Upper lobe of right lung (tissue), 1 donor: ENCODE data around the gene RNMT. TPM values are rescaled to one million over a fixed set of nuclear protein-coding genes. Genes with fewer than 3 reads are reported as not detected.

ENCODE experiments used
- ATAC-seq: fragments of 200-7000 bp; cut with Tn5 transposase; one replicate; pipeline ENCODE4 v1.9.1; 2020; ENCODE audit warnings: mild to moderate bottlenecking, moderate library complexity
- DNase-seq: peaks from one replicate; pipeline ENCODE4 v3.0.0-alpha.2; 2020
- H3K27ac ChIP-seq: fragments of 200-600 bp; one replicate; pipeline ENCODE4 v1.8.0; 2022
- H3K27me3 ChIP-seq: fragments of 200-600 bp; one replicate; pipeline ENCODE4 v1.8.0; 2022; ENCODE audit warnings: mild to moderate bottlenecking
- H3K36me3 ChIP-seq: fragments of 200-600 bp; one replicate; pipeline ENCODE4 v1.8.0; 2022
- H3K4me1 ChIP-seq: fragments of 200-600 bp; one replicate; pipeline ENCODE4 v1.8.0; 2022
- H3K4me3 ChIP-seq: fragments of 200-600 bp; one replicate; pipeline ENCODE4 v1.8.0; 2022; ENCODE audit warnings: mild to moderate bottlenecking
- H3K9me3 ChIP-seq: fragments of 200-600 bp; one replicate; pipeline ENCODE4 v1.8.0; 2022
- CTCF ChIP-seq: fragments of 200-600 bp; IDR thresholded peaks from one replicate; pipeline ENCODE4 v1.8.0; 2022; ENCODE audit warnings: antibody characterized with exemption
- intact Hi-C: fragments of 100-400 bp; cut with DNase I; formaldehyde crosslinking; loops from one replicate; pipeline ENCODE4 v1.11.0; 2022
- total RNA-seq: library from RNA; stranded (reverse); fragmentation: NEBNext Ultra II Directional; extraction: Animal tissue kit (Norgen Biotek cat#: 25700); gene quantifications from one replicate; pipeline ENCODE4 v1.2.1, GENCODE V29; 2021
- donor health status: DM: no; HTN: yes; CAD: no; lungs with severe emphysema.

The RNMT gene
- total RNA-seq, 1 donor from 2014 or later, result 30.9 TPM

- intact Hi-C loops, result no loop called here
- peaks cover 4% of the 10 kb centered on the region for H3K4me1 ChIP-seq
- no peak for TF ChIP-seq CTCF
- no peaks in the 10 kb centered on the region for H3K9me3 ChIP-seq
- DNase-seq, result no peak
- no peak for ATAC-seq
- H3K27me3 ChIP-seq, result peaks cover 22% of the 10 kb centered on the region
- no peak overlapping the region for H3K4me3 ChIP-seq
- no peaks in the 10 kb centered on the region for H3K36me3 ChIP-seq
- no peak overlapping the region for H3K27ac ChIP-seq
These were observed 70.0 kb downstream of the RNMT start for GRCh38 chr18:13796515-13796914.

- no peak for TF ChIP-seq CTCF
- H3K4me1 ChIP-seq, result peaks cover 4% of the 10 kb centered on the region
- no peak overlapping the region for H3K4me3 ChIP-seq
- no peaks in the 10 kb centered on the region for H3K9me3 ChIP-seq
- no peak overlapping the region for H3K27ac ChIP-seq
- DNase-seq, result no peak
- intact Hi-C loops, result no loop called here
- no peak for ATAC-seq
- H3K27me3 ChIP-seq, result peaks cover 29% of the 10 kb centered on the region
- no peaks in the 10 kb centered on the region for H3K36me3 ChIP-seq
These were observed 70.7 kb downstream of the RNMT start for GRCh38 chr18:13797157-13797611.

GRCh38 chr18:13799396-13799795, 72.9 kb downstream of the RNMT start:
- DNase-seq (no peak), ATAC-seq (no peak)
- Histone ChIP-seq H3K36me3 (no peaks in the 10 kb centered on the region), H3K4me1 (peaks cover 4% of the 10 kb centered on the region), H3K9me3 (no peaks in the 10 kb centered on the region), H3K27ac (no peak overlapping the region), H3K27me3 (peaks cover 41% of the 10 kb centered on the region), H3K4me3 (no peak overlapping the region)
- no peak for TF ChIP-seq CTCF
- intact Hi-C loops, result no loop called here

- H3K27me3 ChIP-seq, result peaks cover 46% of the 10 kb centered on the region
- H3K4me1 ChIP-seq, result peaks cover 4% of the 10 kb centered on the region
- peak; percentile 83 for DNase-seq
- H3K27ac ChIP-seq, result no peak overlapping the region
- no peaks in the 10 kb centered on the region for H3K36me3 ChIP-seq
- intact Hi-C loops, result no loop called here
- H3K4me3 ChIP-seq, result peak overlapping the region; percentile 28
- TF ChIP-seq CTCF, result peak; percentile 48
- peak; percentile 95 for ATAC-seq
- H3K9me3 ChIP-seq, result no peaks in the 10 kb centered on the region
These were observed 74.2 kb downstream of the RNMT start for GRCh38 chr18:13800505-13801259.

- Histone ChIP-seq H3K4me1 (peaks cover 4% of the 10 kb centered on the region), H3K4me3 (peak overlapping the region; percentile 28), H3K27ac (no peak overlapping the region), H3K9me3 (no peaks in the 10 kb centered on the region), H3K27me3 (peaks cover 46% of the 10 kb centered on the region), H3K36me3 (no peaks in the 10 kb centered on the region)
- no peak for TF ChIP-seq CTCF
- ATAC-seq (no peak), DNase-seq (no peak)
- intact Hi-C loops, result no loop called here
These were observed 74.8 kb downstream of the RNMT start for GRCh38 chr18:13801260-13801601.
